IMR-90 (cell line): ENCODE data around the gene OR1J1. TPM values are rescaled to one million over a fixed set of nuclear protein-coding genes. Genes with fewer than 3 reads are reported as not detected.

ENCODE experiments used
- ATAC-seq: fragments of 200-7000 bp; cut with Tn5 transposase; 2 replicates; pipeline ENCODE4 v1.9.1; 2020; ENCODE audit warnings: low read depth, mild to moderate bottlenecking, moderate library complexity
- BruUV-seq: library from RNA; stranded (reverse); fragments of 400-500 nt; replicated peaks from 2 replicates; lab custom pipeline; 2021; lab: Mats Ljungman, UMichigan
- CTCF ChIA-PET: fragments of 300-600 bp; formaldehyde crosslinking; extraction: SDS; loops from one replicate; lab custom pipeline; 2021; ENCODE audit warnings: antibody characterized with exemption; lab: Yijun Ruan, JAX
- POLR2A ChIA-PET: fragments of 300-600 bp; sonication (Branson Sonifier 250); formaldehyde crosslinking; loops from one replicate; lab custom pipeline; 2022; ENCODE audit warnings: antibody characterized with exemption; ENCODE audit not compliant: unreplicated experiment; lab: Charles Lee
- DNase-seq: peaks from one replicate; pipeline ENCODE4 v3.0.0; 2013
- H2AFZ ChIP-seq: replicated peaks from 2 replicates; pipeline ENCODE3; 2013; ENCODE audit warnings: low read length, mild to moderate bottlenecking; ENCODE audit not compliant: poor library complexity
- H2AK5ac ChIP-seq: 2 replicates; pipeline ENCODE4 v1.6.1; 2013; ENCODE audit warnings: low read depth, low read length, inconsistent platforms
- H2AK9ac ChIP-seq: replicated peaks from 2 replicates; pipeline ENCODE3; 2013; ENCODE audit warnings: mild to moderate bottlenecking, low read depth, low read length, moderate library complexity; ENCODE audit not compliant: poor library complexity
- H2BK120ac ChIP-seq: 2 replicates; pipeline ENCODE4 v1.6.1; 2013; ENCODE audit warnings: low read depth, low read length, inconsistent platforms
- H2BK15ac ChIP-seq: 3 replicates; pipeline ENCODE4 v1.6.1; 2013; ENCODE audit warnings: low read depth, low read length, inconsistent platforms
- H2BK20ac ChIP-seq: 2 replicates; pipeline ENCODE4 v1.6.1; 2013; ENCODE audit warnings: low read depth, mild to moderate bottlenecking, inconsistent platforms, low read length, moderate library complexity
- H2BK5ac ChIP-seq: 2 replicates; pipeline ENCODE4 v1.6.1; 2013; ENCODE audit warnings: mild to moderate bottlenecking, low read depth, low read length, inconsistent platforms; ENCODE audit not compliant: poor library complexity, severe bottlenecking
- H3K14ac ChIP-seq: replicated peaks from 2 replicates; pipeline ENCODE4 v1.6.1; 2013; ENCODE audit warnings: low read depth, low read length, inconsistent platforms
- H3K18ac ChIP-seq: 2 replicates; pipeline ENCODE4 v1.6.1; 2013; ENCODE audit warnings: low read depth, low read length, control low read depth
- H3K23ac ChIP-seq: 2 replicates; pipeline ENCODE4 v1.6.1; 2013; ENCODE audit warnings: low read depth, low read length, inconsistent platforms
- H3K27ac ChIP-seq: 2 replicates; pipeline ENCODE4 v1.5.1; 2013; ENCODE audit warnings: mild to moderate bottlenecking, control low read depth, low read length; ENCODE audit not compliant: insufficient read depth
- H3K27me3 ChIP-seq: 2 replicates; pipeline ENCODE4 v1.6.1; 2013; ENCODE audit warnings: low read length; ENCODE audit not compliant: control insufficient read depth, insufficient read depth
- H3K36me3 ChIP-seq: 2 replicates; pipeline ENCODE4 v1.6.1; 2013; ENCODE audit warnings: low read length, mixed read lengths; ENCODE audit not compliant: control insufficient read depth, insufficient read depth
- H3K4ac ChIP-seq: 2 replicates; pipeline ENCODE4 v1.6.1; 2013; ENCODE audit warnings: low read depth, low read length, inconsistent platforms
- H3K4me1 ChIP-seq: 2 replicates; pipeline ENCODE4 v1.6.1; 2013; ENCODE audit warnings: low read length, mixed read lengths; ENCODE audit not compliant: control insufficient read depth, insufficient read depth
- H3K4me2 ChIP-seq: 2 replicates; pipeline ENCODE4 v1.6.1; 2013; ENCODE audit warnings: low read depth, mild to moderate bottlenecking, control low read depth, low read length, moderate library complexity
- H3K4me3 ChIP-seq: 2 replicates; pipeline ENCODE4 v1.5.1; 2013; ENCODE audit warnings: low read depth, mild to moderate bottlenecking, control low read depth, low read length, moderate library complexity; ENCODE audit not compliant: insufficient read depth
- H3K56ac ChIP-seq: 2 replicates; pipeline ENCODE4 v1.6.1; 2013; ENCODE audit warnings: low read length, inconsistent platforms; ENCODE audit not compliant: insufficient read depth; ENCODE audit errors: extremely low read depth
- H3K79me1 ChIP-seq, 2 experiments: 2 replicates each; pipeline ENCODE4 v1.6.1; 2013; ENCODE audit warnings: low read length in 2 of 2, inconsistent platforms in 1 of 2, low read depth in 1 of 2
- H3K9ac ChIP-seq: 2 replicates; pipeline ENCODE4 v1.6.1; 2013; ENCODE audit warnings: low read depth, low read length, control low read depth
- H3K9me1 ChIP-seq: 2 replicates; pipeline ENCODE4 v1.6.1; 2013; ENCODE audit warnings: low read length, inconsistent platforms; ENCODE audit not compliant: insufficient read depth
- H3K9me3 ChIP-seq: 2 replicates; pipeline ENCODE4 v1.6.1; 2013; ENCODE audit warnings: low read length; ENCODE audit not compliant: control insufficient read depth, insufficient read depth
- H4K20me1 ChIP-seq: 2 replicates; pipeline ENCODE4 v1.6.1; 2013; ENCODE audit warnings: low read length, inconsistent platforms; ENCODE audit not compliant: insufficient read depth
- H4K5ac ChIP-seq: 2 replicates; pipeline ENCODE4 v1.6.1; 2013; ENCODE audit warnings: mild to moderate bottlenecking, low read depth, low read length, control low read depth
- H4K8ac ChIP-seq, 2 experiments: 2 replicates each; pipeline ENCODE4 v1.6.1; 2013; ENCODE audit warnings: low read depth in 2 of 2, low read length in 2 of 2, control low read depth in 1 of 2, inconsistent platforms in 1 of 2
- H4K91ac ChIP-seq: 2 replicates; pipeline ENCODE4 v1.6.1; 2013; ENCODE audit warnings: low read depth, low read length, inconsistent platforms; ENCODE audit not compliant: insufficient read depth
- CEBPB ChIP-seq: IDR thresholded peaks from 2 replicates; pipeline ENCODE4 v1.6.1; 2012; ENCODE audit warnings: low read depth, low read length, improper control_type of control experiment
- MAFK ChIP-seq: IDR thresholded peaks from 2 replicates; pipeline ENCODE4 v1.6.1; 2012; ENCODE audit warnings: low read depth, low read length, improper control_type of control experiment
- MAZ ChIP-seq: IDR thresholded peaks from 2 replicates; pipeline ENCODE4 v1.6.1; 2012; ENCODE audit warnings: low read depth, mild to moderate bottlenecking, low read length, improper control_type of control experiment, moderate library complexity, borderline replicate concordance
- NFE2L2 ChIP-seq: fragments of 150-350 bp; IDR thresholded peaks from 2 replicates; pipeline ENCODE4 v1.6.1; 2016; ENCODE audit warnings: low read depth, mild to moderate bottlenecking, low read length
- WGBS, 2 experiments: methylation state at CpG; one replicate each; pipeline versions ENCODE4 v1.1.5 to v1.1.7; 2013; ENCODE audit warnings: missing lambda C conversion rate in 2 of 2; ENCODE audit not compliant: insufficient read length in 1 of 2; ENCODE audit errors: extremely low coverage in 2 of 2; 5-methylcytosine and 5-hydroxymethylcytosine counted together
- dilution Hi-C: fragments of 300-500 bp; cut with HindIII; formaldehyde crosslinking; loops from one replicate; pipeline ENCODE4 v1.14.3; 2018; ENCODE audit warnings: low sequenced_read_pairs; ENCODE audit not compliant: unreplicated experiment
- in situ Hi-C: fragments of 300-500 bp; cut with MboI; formaldehyde crosslinking; loops from 3 replicates; pipeline ENCODE4 v1.14.3; 2019; ENCODE audit warnings: low sequenced_read_pairs, inconsistent platforms, mixed read lengths
- intact Hi-C: fragments of 100-400 bp; cut with micrococcal nuclease; formaldehyde crosslinking; loops from 2 replicates; pipeline ENCODE4 v1.10.0; 2022
- polyA plus RNA-seq, 3 experiments: library from polyadenylated mRNA; depleted of rRNA; stranded (reverse); fragments of >200 nt; gene quantifications; 2 replicates each; pipeline ENCODE4 v1.2.3, GENCODE V29; 2012; ENCODE audit warnings: low replicate concordance in 1 of 3
- total RNA-seq: library from RNA; depleted of rRNA; stranded (reverse); fragments of >200 nt; gene quantifications from 2 replicates; pipeline ENCODE4 v1.2.3, GENCODE V29; 2012

The OR1J1 gene
- total and polyA plus RNA-seq, 2 of the 4 experiments (the other 2 are of a cell fraction) = not detected

DNA sequence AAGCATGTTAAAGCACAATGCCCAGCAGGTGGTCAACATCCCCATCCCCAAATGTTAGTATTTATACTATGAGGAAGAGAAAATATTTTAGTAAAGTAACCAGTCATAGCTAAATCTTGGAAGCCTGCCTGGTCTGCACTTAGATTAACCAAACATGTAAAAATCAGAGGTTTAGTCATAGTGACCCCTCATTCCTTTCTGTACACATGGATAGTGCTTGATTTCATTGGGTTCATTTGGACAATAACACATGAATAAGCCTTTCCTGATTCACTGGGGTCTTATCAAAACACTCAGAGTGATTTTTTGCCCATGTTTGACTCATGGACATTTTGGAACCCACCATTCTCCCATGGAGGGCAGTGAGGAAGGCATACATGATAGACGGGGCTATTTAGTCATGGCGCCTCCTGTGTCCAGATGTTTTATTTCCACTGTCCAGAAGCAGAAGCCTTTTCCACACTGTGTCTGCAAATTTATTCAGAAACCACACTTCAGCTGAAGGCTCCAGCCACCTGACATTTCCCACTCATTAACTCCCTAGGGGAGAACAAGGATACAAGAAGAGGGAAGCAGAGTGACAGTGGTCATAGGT is 32.5 kb downstream of the OR1J1 start (continued):
- TF ChIP-seq MAZ = 0 out of 2 replicates have a peak, but pooled peaks have one; percentile 17

GRCh38 chr9:122444041-122444733 is 33.5 kb downstream of the OR1J1 start:
- Histone ChIP-seq H3K56ac (peak overlapping the region; percentile 70), H3K4ac (peak overlapping the region; percentile 93), H3K27me3 (no peaks in the 10 kb centered on the region), H3K18ac (peak overlapping the region; percentile 68), H3K14ac (peak overlapping the region; percentile 84), H2AK9ac (peak overlapping the region; percentile 48), H3K4me3 (no peak overlapping the region), H3K23ac (peak overlapping the region; percentile 11), H4K5ac (peak overlapping the region; percentile 18), H2BK20ac (peak overlapping the region; percentile 97), H2BK120ac (peak overlapping the region; percentile 95), H4K20me1 (no peaks in the 10 kb centered on the region), H2AFZ (peak overlapping the region; percentile 25), H3K9me3 (peaks cover 6% of the 10 kb centered on the region), H3K79me1 (no peaks in the 10 kb centered on the region), H3K9me1 (peaks cover 18% of the 10 kb centered on the region), H3K9ac (no peak overlapping the region), H4K8ac (peak overlapping the region; percentile 43 to 86), H3K4me2 (no peak overlapping the region), H2AK5ac (peak overlapping the region; percentile 68), H2BK5ac (peak overlapping the region; percentile 94), H3K36me3 (no peaks in the 10 kb centered on the region), H2BK15ac (peak overlapping the region; percentile 84), H3K27ac (peak overlapping the region; percentile 89), H3K4me1 (peaks cover 16% of the 10 kb centered on the region), H4K91ac (peak overlapping the region; percentile 89)
- POLR2A ChIA-PET = no interaction called here
- peak; percentile 84 for DNase-seq
- in situ Hi-C loops (loop anchor here (5.0 kb wide), 1 partner anchor 37 kb away; no protein-coding TSS in a partner anchor), intact Hi-C loops (no loop called here), dilution Hi-C loops (no loop called here)
- CTCF ChIA-PET = no interaction called here
- ATAC-seq = peak; percentile 13; the same call in 1 of the 2 replicates
- no TSS peak for BruUV-seq
- WGBS, 2 experiments = 90% methylated on average over 1 of the region's 5 CpGs; no CpG with 5 or more reads in 1 of the 2 experiments
- TF ChIP-seq MAFK = peak; percentile 25; the same call in 1 of the 2 replicates
- TF ChIP-seq NFE2L2 = no peak
- 0 out of 2 replicates have a peak, but pooled peaks have one; percentile 22 for TF ChIP-seq CEBPB
